NCI-H510A (cell line): Measurements from ENCODE around the gene GOLGA6L22.
"Not testable (repeated sequence)": the region's sequence is repeated elsewhere in the genome, so short reads cannot be mapped to it uniquely, and the experiment has no call there.

Experiments
- DNase-seq: peaks from one replicate; lab custom pipeline; 2025; lab: John Stamatoyannopoulos, UW

Gene GOLGA6L22, protein sequence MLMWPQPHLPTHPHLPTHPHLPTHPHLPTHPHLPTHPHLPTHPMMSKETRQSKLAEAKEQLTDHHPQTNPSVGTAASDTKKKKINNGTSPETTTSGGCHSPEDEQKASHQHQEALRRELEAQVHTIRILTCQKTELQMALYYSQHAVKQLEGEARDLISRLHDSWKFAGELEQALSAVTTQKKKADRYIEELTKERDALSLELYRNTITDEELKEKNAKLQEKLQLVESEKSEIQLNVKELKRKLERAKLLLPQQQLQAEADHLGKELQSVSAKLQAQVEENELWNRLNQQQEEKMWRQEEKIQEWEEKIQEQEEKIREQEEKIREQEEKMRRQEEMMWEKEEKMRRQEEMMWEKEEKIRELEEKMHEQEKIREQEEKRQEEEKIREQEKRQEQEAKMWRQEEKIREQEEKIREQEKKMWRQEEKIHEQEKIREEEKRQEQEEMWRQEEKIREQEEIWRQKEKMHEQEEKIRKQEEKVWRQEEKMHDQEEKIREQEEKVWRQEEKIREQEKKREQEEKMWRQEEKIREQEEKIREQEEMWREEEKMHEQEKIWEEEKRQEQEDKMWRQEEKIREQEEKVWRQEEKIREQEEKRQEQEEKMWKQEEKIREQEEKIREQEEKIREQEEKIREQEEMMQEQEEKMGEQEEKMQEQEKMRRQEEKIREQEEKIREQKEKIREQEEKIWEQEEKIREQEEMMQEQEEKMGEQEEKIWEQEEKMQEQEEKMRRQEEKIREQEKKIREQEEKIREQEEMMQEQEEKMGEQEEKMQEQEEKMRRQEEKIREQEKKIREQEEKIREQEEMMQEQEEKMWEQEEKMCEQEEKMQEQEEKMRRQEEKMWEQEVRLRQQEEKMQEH

DNA sequence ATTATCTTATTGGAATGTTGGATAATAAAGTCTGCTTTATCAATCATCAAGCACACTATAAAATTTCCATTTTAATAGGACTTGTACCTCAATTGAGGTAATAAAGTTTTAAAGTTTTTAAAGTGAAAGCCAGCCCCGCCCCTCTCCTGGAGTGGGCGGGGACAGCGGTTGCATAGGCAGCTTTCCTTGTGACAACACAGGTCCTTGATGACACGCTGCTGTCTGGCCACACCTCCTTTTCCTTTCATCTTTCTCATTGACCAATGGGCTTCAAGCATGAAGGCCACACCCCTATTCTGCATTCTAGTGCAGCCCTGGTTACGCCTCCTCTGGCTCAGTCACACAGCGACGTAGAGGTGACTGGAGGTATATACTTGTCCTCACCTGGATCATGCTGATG is at the start of gene GOLGA6L22:
Gene GOLGA6L22, plus strand, starts transcription at position 301 of the 400 bp plus-strand sequence. Its CDS starts 91 bp downstream, at position 392.
- DNase-seq, result not testable (repeated sequence)

GRCh38 chr15:22417288-22417687 is 41.4 kb upstream of the GOLGA6L22 start:
- DNase-seq, result not testable (repeated sequence)

GRCh38 chr15:22417795-22418194 is 40.9 kb upstream of the GOLGA6L22 start:
- not testable (repeated sequence) for DNase-seq

- not testable (repeated sequence) for DNase-seq
These were observed 40.5 kb upstream of the GOLGA6L22 start for GRCh38 chr15:22418212-22418611.

DNA sequence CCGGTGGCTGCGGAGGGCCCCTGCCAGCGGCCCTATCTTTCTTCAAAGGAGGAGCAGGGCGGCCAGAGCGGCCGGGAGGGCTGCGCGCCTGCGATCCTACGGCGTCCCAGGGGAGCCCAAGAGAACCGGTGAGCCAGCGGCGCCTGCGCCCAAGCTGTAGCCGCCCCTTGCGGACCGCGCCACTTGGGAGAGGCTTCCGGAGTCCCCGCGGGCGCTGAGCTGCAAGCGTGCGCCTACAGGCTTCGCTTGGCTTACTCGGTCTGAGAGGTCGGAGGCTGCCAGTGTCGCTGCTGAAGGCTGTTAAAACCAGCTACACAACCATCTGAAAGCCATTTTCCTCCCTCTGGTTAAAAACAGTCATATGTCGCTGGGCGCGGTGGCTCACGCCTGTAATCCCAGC is 40.0 kb upstream of the GOLGA6L22 start:
- DNase-seq, result not testable (repeated sequence)

DNA sequence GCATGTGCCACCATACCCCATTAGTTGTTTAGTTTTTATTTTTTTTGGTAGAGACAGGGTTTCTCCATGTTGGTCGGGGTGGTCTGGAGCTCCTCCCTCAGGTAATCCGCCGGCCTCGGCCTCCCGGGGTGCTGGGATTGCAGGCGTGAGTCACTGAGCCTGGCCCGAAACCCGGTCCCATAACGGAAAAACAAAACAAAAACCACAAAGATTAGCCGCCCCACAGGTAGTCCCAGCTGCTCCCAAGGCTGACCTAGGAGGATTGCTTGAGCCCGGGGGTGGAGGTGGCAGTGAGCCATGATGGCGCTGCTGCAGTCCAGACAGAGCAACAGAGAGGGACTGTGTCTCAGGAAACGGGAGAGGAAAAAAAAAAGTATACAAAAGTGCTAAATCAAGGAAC is 38.4 kb upstream of the GOLGA6L22 start:
- not testable (repeated sequence) for DNase-seq

DNA sequence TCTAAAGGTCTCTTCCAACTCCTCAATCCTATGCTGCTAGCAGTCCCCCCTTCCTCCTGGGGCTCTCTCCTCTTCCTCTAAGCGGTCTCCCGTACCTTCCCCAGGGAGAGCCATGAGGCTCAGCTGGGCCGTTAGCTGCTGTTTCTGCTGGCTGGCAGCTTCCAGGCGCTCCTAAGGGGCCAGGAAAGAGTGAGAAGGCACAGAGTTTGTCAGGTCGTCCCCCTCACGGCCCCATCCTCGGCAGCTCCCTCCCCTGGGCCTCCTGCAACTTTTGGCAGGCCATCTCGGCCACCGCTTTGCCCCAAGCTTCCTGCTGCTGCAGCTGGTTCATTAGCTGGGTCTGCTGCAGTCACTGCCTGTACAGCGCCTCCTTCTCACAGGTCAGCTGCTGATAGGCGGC is 29.3 kb upstream of the GOLGA6L22 start:
- DNase-seq, result not testable (repeated sequence)

GRCh38 chr15:22431687-22432086 is 27.0 kb upstream of the GOLGA6L22 start:
- not testable (repeated sequence) for DNase-seq

GRCh38 chr15:22494490-22495113 is 35.9 kb downstream of the GOLGA6L22 start:
- DNase-seq, result not testable (repeated sequence)

DNA sequence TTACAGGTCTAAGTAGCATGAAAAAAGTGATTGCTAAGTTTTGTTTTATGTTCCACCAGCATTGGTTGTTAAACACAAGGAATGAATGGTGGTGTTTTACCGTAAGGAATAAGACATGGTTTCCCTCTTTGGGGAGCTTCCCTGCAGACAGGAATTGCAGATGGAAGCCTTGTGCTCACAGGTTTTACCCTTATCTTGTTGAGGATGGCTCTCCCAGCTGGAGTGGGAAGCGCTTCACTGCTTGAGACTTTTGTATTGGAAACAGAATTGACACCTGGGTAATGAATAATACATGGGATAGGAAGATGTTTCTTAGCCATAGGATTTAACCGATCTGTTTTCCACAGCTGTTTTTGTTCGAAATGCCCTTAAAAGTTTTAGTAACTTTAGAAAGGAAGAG is 38.5 kb downstream of the GOLGA6L22 start:
- DNase-seq, result not testable (repeated sequence)

DNA sequence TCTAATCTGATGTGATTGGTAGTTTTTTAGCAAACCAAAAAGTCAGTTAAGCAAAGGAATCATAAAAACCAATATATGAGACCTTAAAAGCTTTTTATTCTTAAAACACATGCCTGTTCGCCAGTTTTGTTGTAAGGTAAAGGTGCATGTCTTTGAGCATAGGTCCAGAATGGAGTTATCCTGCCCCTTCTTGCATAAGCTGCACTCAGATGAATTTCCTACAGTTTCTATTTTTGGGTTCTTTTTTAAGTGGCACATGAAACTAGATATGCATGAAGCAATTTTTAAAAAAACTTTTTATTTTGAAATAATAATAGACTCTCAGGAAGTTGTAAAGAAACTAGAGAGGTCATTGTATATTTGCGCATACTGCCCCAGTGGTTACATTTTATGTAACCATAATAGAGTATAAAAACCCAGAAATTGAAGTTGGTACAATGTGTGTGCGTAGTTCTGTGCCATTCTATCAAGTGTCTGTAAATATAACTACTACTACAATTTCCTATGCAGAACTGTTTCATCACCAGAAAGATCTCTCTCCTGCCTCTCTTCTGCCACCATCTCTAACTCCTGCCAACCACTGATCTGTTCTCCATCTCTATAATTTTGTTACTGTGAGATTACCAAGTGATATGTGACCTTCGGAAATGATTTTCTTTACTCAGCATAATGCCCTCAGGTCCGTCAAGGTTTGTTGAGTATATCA is 39.7 kb downstream of the GOLGA6L22 start:
- DNase-seq, result not testable (repeated sequence)

GRCh38 chr15:22502272-22502671 is 43.6 kb downstream of the GOLGA6L22 start:
- DNase-seq, result not testable (repeated sequence)

GRCh38 chr15:22506959-22507358 is 48.3 kb downstream of the GOLGA6L22 start:
- DNase-seq, result not testable (repeated sequence)

GRCh38 chr15:22516140-22516539 is 57.4 kb downstream of the GOLGA6L22 start:
- not testable (repeated sequence) for DNase-seq
